Measurements from ENCODE around the gene SLC19A2. TPM values are rescaled to one million over a fixed set of nuclear protein-coding genes. Genes with fewer than 3 reads are reported as not detected.
"Not testable (repeated sequence)": the region's sequence is repeated elsewhere in the genome, so short reads cannot be mapped to it uniquely, and the experiment has no call there.

The SLC19A2 gene
- total and polyA plus RNA-seq, 8 donors, result 5.8 to 84.3 (median 16.7) TPM

DNA sequence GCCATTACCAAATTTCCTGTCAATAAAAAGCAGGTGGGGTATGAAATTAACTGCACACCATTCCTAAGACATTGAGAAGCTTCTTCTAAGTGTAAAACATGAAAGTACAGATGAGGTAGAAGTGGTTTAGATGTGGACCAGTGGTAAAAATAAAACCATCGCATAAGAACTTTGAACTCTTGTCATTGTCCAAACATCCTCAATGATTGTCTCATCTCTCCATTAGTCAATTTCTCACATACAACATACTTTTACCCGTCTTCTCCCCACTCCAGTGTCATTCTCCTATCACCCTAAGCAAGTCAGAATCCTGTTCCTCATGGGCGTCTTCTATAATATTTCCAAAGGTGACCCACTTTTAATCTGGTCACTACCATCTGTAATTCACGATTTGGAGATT lies 24.3 kb upstream of the SLC19A2 start:
- Histone ChIP-seq H3K36me3 (no peaks in the 10 kb centered on the region), H3K27me3 (no peaks in the 10 kb centered on the region), H3K9me3 (no peaks in the 10 kb centered on the region), H3K4me3 (no peak overlapping the region), H3K27ac (peak overlapping the region in 1 of 5 donors; percentile 71), H3K4me1 (peaks cover 4 to 37% (median 26%) of the 10 kb centered on the region in 4 donors)
- intact Hi-C loops (cut with DNase I; ENCODE audit: low total_unique reads), result no loop called here
- 82 to 87% (median 86%) methylated on average over 4 of the region's 4 CpGs for WGBS, 5 donors
- DNase-seq, result no peak
- TF ChIP-seq POLR2AphosphoS5 (IDR thresholded peaks at IDR 0.05) (no peak), EP300 (IDR thresholded peaks at IDR 0.05) (no peak), POLR2A (IDR thresholded peaks at IDR 0.05) (no peak)
- TF ChIP-seq, protein P1, sequence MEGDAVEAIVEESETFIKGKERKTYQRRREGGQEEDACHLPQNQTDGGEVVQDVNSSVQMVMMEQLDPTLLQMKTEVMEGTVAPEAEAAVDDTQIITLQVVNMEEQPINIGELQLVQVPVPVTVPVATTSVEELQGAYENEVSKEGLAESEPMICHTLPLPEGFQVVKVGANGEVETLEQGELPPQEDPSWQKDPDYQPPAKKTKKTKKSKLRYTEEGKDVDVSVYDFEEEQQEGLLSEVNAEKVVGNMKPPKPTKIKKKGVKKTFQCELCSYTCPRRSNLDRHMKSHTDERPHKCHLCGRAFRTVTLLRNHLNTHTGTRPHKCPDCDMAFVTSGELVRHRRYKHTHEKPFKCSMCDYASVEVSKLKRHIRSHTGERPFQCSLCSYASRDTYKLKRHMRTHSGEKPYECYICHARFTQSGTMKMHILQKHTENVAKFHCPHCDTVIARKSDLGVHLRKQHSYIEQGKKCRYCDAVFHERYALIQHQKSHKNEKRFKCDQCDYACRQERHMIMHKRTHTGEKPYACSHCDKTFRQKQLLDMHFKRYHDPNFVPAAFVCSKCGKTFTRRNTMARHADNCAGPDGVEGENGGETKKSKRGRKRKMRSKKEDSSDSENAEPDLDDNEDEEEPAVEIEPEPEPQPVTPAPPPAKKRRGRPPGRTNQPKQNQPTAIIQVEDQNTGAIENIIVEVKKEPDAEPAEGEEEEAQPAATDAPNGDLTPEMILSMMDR (IDR thresholded peaks at IDR 0.05), result no peak

DNA sequence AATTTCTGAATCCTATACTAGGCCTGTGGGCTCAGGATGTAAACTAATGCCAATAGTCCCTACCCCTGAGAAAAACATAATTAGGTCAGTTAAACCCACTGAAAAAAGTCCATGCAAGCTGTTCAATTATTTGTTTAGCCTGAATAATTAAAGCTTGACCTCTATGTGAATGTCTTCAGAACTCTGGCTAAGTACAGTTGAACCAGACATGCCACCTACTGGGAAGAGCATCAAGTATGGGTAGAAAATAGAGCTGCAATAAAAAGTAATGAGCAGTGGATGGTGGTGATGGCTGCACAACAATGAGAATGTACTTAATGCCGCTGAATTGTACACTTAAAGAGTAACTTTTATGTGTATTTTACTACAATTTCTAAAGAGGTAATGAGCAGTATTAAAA lies 23.6 kb upstream of the SLC19A2 start:
- 62 to 77% (median 74%) methylated on average over 1 of the region's 1 CpG for WGBS, 5 donors
- Histone ChIP-seq H3K4me1 (peaks cover 4 to 37% (median 23%) of the 10 kb centered on the region in 4 donors), H3K9me3 (no peaks in the 10 kb centered on the region), H3K27me3 (no peaks in the 10 kb centered on the region), H3K4me3 (no peak overlapping the region), H3K36me3 (no peaks in the 10 kb centered on the region), H3K27ac (peak overlapping the region in 1 of 5 donors; percentile 57)
- intact Hi-C loops (cut with DNase I; ENCODE audit: low total_unique reads), result no loop called here
- no peak for TF ChIP-seq POLR2AphosphoS5 (IDR thresholded peaks at IDR 0.05)
- TF ChIP-seq, protein P1 (IDR thresholded peaks at IDR 0.05), result peak in 1 of 7 experiments; percentile 39
- DNase-seq, result peak in 1 of 2 donors; percentile 39

GRCh38 chr1:169508432-169509338 lies 22.9 kb upstream of the SLC19A2 start:
- intact Hi-C loops (cut with DNase I; ENCODE audit: low total_unique reads), result no loop called here
- Histone ChIP-seq H3K4me3 (no peak overlapping the region), H3K27ac (peak overlapping the region; percentile 48 to 69 (median 57)), H3K4me1 (peaks cover 4 to 37% (median 23%) of the 10 kb centered on the region in 4 donors), H3K27me3 (no peaks in the 10 kb centered on the region), H3K36me3 (no peaks in the 10 kb centered on the region), H3K9me3 (no peaks in the 10 kb centered on the region)
- WGBS, 5 donors, result 3 to 13% (median 8%) methylated on average over 3 of the region's 3 CpGs
- TF ChIP-seq, protein P1 (IDR thresholded peaks at IDR 0.05), result no peak
- no peak for TF ChIP-seq POLR2AphosphoS5 (IDR thresholded peaks at IDR 0.05)
- TF ChIP-seq POLR2A (IDR thresholded peaks at IDR 0.05), result no peak
- no peak for DNase-seq

DNA sequence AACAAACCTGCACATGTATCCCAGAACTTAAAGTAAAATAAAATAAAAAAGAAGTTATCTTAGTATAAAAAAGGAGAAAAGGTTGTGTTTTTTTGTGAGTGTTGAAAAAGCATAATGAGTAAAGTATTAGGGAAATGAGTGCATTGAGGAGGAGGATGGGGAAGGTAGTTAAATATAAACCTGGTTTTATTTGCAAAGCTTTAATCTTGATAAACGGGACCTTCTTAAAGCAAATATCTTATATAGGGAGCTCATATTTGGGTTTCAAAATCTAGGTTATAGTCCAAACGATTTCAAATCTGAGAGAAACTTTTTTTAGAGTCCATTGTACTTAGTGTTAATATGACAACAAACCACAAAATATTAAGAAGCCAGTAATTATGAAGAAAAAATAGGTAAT lies 21.7 kb upstream of the SLC19A2 start:
- H3K27me3 ChIP-seq, result no peaks in the 10 kb centered on the region
- H3K4me3 ChIP-seq, result no peak overlapping the region
- H3K9me3 ChIP-seq, result peaks cover 0 to 5% (median 0%) of the 10 kb centered on the region in 4 donors
- TF ChIP-seq EP300 (IDR thresholded peaks at IDR 0.05), result no peak
- TF ChIP-seq POLR2AphosphoS5 (IDR thresholded peaks at IDR 0.05), result no peak
- TF ChIP-seq POLR2A (IDR thresholded peaks at IDR 0.05), result no peak
- TF ChIP-seq, protein P1 (IDR thresholded peaks at IDR 0.05), result no peak
- H3K4me1 ChIP-seq, result peaks cover 4 to 37% (median 23%) of the 10 kb centered on the region in 4 donors
- DNase-seq, result no peak
- peak overlapping the region in 2 of 5 donors; percentile 51 to 57 for H3K27ac ChIP-seq
- 24 to 53% (median 43%) methylated on average over 2 of the region's 2 CpGs for WGBS, 5 donors
- intact Hi-C loops (cut with DNase I; ENCODE audit: low total_unique reads), result no loop called here
- no peaks in the 10 kb centered on the region for H3K36me3 ChIP-seq

GRCh38 chr1:169503601-169504000 lies 17.9 kb upstream of the SLC19A2 start:
- H3K27ac ChIP-seq; H3K9me3 ChIP-seq; H3K27me3 ChIP-seq; intact Hi-C loops (cut with DNase I; ENCODE audit: low total_unique reads); DNase-seq; H3K36me3 ChIP-seq; H3K4me3 ChIP-seq: not testable (repeated sequence)
- peaks cover 4 to 18% (median 9%) of the 10 kb centered on the region in 4 donors for H3K4me1 ChIP-seq
- WGBS, 5 donors, result 97 to 99% (median 97%) methylated on average over 2 of the region's 2 CpGs

Data from stomach (tissue), 9 donors.